Right lobe of liver (tissue), 4 donors: ENCODE measurements around the gene C3orf18.

Experiments
- CTCF ChIP-seq, 4 donors: fragments of 200-600 bp in 3 of 4; fragments of 450-650 bp in 1 of 4; IDR thresholded peaks; one replicate each; pipeline versions ENCODE4 v1.5.1 to v1.8.0; 2016 to 2022; ENCODE audit warnings: antibody characterized with exemption in 4 of 4, mild to moderate bottlenecking in 2 of 4
- POLR2A ChIP-seq: fragments of 450-650 bp; IDR thresholded peaks from one replicate; pipeline ENCODE4 v1.6.1; 2017; ENCODE audit warnings: antibody characterized with exemption, mild to moderate bottlenecking
- donor health status: DM: no; HTN: no; CAD: no.
- donor health status: DM: no; HTN: no; CAD: no.
- donor health status: DM: no; HTN: yes; CAD: no.

GRCh38 chr3:50615190-50615589 lies 47.6 kb upstream of the C3orf18 start:
- TF ChIP-seq CTCF (IDR thresholded peaks at IDR 0.05) (no peak), POLR2A (no peak)
